ENCODE results near the gene NR0B2. TPM values are rescaled to one million over a fixed set of nuclear protein-coding genes. Genes with fewer than 3 reads are reported as not detected.
A peak's percentile ranks its signal among the peaks of the same experiment; 100 is the strongest.

Gene NR0B2
- total and polyA plus RNA-seq, 2 of the 13 experiments (the other 11 are each of a cell fraction or from before 2014, with no cell fraction given) = 72.5 to 133 TPM

DNA sequence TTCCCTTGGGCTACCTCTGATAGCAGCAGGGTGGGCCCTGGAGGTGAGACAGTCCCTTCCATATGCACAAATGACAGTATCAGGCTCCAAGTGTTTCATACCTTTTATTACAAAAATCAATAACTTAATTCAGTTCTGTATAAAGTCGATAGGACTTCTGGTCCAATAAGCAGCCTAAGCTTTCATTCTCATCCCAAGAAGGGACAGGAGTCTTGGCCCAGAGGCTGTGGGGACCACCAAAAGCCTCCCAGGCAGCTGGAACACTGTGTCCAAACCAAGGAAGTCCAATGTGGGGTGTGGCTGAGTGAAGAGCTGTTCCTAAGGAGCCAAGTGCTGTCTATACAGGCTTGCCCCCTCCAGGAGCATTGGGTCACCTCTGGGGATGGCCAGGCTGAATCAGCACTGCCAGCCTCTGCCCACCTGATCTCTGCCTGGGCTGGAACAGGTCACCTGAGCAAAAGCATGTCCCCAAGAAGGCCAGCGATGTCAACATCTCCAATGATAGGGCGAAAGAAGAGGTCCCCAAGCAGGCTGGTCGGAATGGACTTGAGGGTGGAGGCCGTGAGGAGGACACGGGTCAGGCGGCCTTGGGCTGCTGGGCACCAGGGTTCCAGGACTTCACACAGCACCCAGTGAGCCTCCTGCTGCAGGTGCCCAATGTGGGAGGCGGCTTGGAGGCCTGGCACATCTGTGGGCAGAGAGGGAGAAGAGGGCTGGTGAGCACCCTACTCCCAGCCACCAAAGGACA, 2.2 kb downstream of the NR0B2 start (continued):
- TF ChIP-seq ZFP91 (CRISPR knock-in tag; IDR thresholded peaks at IDR 0.05; ENCODE audit: borderline replicate concordance) = no peak
- TF ChIP-seq ZNF280D (CRISPR knock-in tag; IDR thresholded peaks at IDR 0.05) = no peak
- TF ChIP-seq POLR2A (IDR thresholded peaks at IDR 0.05; ENCODE audit: insufficient read depth in 1 of 2, low read depth in 2 of 2, low read length in 2 of 2) = peak; percentile 14 to 75; a peak in 3 of 4 replicates
- peak; percentile 63; the same call in 1 of the 2 replicates for TF ChIP-seq NFKB2 (CRISPR knock-in tag; IDR thresholded peaks at IDR 0.05; ENCODE audit: borderline replicate concordance)
- peak; percentile 89 for TF ChIP-seq AGO2 (optimal IDR thresholded peaks at IDR 0.05; ENCODE audit: low read depth, low read length)
- no peak for TF ChIP-seq ZHX1 (CRISPR knock-in tag; IDR thresholded peaks at IDR 0.05; ENCODE audit: low read depth)
- peak; percentile 40; the same call in 1 of the 2 replicates for TF ChIP-seq ZNF768 (CRISPR knock-in tag; IDR thresholded peaks at IDR 0.05)
- no peak for TF ChIP-seq NFE2 (CRISPR knock-in tag; IDR thresholded peaks at IDR 0.05)
- TF ChIP-seq ZNF883 (CRISPR knock-in tag; IDR thresholded peaks at IDR 0.05; ENCODE audit: not compliant biosample characterization) = peak; percentile 41
- 0 out of 2 replicates have a peak, but pooled peaks have one; percentile 12 for TF ChIP-seq ZNF34 (CRISPR knock-in tag; IDR thresholded peaks at IDR 0.05; ENCODE audit: borderline replicate concordance)
- TF ChIP-seq ELK4 (CRISPR knock-in tag; IDR thresholded peaks at IDR 0.05; ENCODE audit: borderline replicate concordance) = no peak
- no peak for TF ChIP-seq ZNF780A (CRISPR knock-in tag; IDR thresholded peaks at IDR 0.05)
- no peak for TF ChIP-seq ZNF761 (CRISPR knock-in tag; conservative IDR thresholded peaks at IDR 0.05)
- TF ChIP-seq, protein P1, sequence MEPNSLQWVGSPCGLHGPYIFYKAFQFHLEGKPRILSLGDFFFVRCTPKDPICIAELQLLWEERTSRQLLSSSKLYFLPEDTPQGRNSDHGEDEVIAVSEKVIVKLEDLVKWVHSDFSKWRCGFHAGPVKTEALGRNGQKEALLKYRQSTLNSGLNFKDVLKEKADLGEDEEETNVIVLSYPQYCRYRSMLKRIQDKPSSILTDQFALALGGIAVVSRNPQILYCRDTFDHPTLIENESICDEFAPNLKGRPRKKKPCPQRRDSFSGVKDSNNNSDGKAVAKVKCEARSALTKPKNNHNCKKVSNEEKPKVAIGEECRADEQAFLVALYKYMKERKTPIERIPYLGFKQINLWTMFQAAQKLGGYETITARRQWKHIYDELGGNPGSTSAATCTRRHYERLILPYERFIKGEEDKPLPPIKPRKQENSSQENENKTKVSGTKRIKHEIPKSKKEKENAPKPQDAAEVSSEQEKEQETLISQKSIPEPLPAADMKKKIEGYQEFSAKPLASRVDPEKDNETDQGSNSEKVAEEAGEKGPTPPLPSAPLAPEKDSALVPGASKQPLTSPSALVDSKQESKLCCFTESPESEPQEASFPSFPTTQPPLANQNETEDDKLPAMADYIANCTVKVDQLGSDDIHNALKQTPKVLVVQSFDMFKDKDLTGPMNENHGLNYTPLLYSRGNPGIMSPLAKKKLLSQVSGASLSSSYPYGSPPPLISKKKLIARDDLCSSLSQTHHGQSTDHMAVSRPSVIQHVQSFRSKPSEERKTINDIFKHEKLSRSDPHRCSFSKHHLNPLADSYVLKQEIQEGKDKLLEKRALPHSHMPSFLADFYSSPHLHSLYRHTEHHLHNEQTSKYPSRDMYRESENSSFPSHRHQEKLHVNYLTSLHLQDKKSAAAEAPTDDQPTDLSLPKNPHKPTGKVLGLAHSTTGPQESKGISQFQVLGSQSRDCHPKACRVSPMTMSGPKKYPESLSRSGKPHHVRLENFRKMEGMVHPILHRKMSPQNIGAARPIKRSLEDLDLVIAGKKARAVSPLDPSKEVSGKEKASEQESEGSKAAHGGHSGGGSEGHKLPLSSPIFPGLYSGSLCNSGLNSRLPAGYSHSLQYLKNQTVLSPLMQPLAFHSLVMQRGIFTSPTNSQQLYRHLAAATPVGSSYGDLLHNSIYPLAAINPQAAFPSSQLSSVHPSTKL (CRISPR knock-in tag; IDR thresholded peaks at IDR 0.05) = no peak
- TF ChIP-seq SIN3A (IDR thresholded peaks at IDR 0.05; ENCODE audit: borderline replicate concordance, low read depth, low read length) = no peak

Measured in HepG2 (cell line).